OCI-LY1 (cell line): ENCODE data around the gene MTUS2.

ENCODE experiments used
- CTCF ChIP-seq: fragments of 200-600 bp; sonication (generic), shearing (Covaris generic); IDR thresholded peaks from 2 replicates; pipeline ENCODE4 v1.5.1; 2017; ENCODE audit warnings: mild to moderate bottlenecking, antibody characterized with exemption, low read length, moderate library complexity, mixed read lengths
- EZH2 ChIP-seq: fragments of 200-600 bp; sonication (generic), shearing (Covaris generic); IDR thresholded peaks from 2 replicates; pipeline ENCODE4 v1.8.0; 2017; ENCODE audit warnings: borderline replicate concordance, mixed run types, mild to moderate bottlenecking, antibody characterized with exemption, low read length, moderate library complexity, mixed read lengths

DNA sequence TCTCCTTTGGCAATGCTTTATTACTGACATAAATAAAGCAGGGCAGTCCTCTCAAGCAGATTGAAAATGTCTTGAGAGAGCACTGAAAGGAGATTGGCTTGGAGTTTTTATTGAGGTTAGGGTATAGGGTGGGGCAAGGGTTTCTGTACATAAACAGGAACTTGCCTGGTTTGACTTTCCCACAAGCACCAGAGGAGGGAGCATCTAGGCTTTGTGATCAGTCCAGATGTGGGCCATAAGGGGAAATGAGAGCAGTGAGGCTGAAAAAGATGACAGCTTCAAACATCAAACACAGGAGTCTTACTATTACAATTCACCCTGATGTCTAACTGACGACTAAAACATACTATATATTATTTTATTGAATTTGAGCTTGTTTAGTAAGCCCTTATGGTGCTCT is 260.9 kb downstream of the MTUS2 start:
- TF ChIP-seq CTCF (peak; percentile 59), EZH2 (no peak)
